Stimulated activated CD4-positive, alpha-beta T cell treated with anti-CD3 and anti-CD28 coated beads, Interleukin-12 subunit alpha, Interleukin-12 subunit beta, amount 100 ng/mL, for 4 hours (primary cell): ENCODE data around the gene FGL2.
"Not testable (repeated sequence)": the region's sequence is repeated elsewhere in the genome, so short reads cannot be mapped to it uniquely, and the experiment has no call there.

Experiments
- DNase-seq: peaks from one replicate; pipeline ENCODE4 v3.0.0-alpha.2; 2020

The FGL2 gene

DNA sequence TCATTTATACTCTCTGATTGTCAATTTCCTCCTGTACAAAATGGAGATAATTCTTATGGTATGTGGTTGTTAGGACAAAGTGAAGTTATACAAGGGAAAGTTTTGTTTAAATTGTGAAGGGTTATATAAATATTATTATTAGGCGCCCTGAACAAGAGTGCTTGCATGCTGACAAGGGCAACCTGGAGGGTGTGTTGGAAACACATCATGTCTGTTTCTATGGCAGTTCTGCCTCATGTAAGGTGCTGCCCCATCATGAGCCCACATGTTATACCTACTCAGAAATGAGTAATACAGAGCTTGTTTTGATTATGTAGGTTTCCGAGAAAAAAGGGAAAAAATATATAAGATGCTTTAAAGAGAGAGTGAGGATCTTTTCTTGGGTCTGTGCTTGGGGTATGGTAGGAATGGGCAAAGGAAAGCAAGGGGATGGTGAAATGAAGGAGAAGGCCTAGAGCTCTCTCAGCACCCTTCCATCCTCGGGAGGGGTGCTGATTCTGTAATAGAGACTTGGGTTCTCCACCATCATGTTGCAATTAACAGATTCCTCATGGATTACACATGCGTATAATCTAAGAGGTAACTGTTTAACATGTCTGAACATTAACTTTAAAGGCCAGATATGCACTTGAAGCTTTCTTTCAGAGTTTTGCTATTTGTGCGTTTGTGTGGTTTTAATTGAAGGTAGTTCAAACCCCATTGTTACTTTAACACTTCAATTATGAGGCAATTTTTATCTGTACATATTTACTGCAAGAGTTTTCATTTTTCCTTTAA lies 43.8 kb downstream of the FGL2 start:
- DNase-seq, result not testable (repeated sequence)

DNA sequence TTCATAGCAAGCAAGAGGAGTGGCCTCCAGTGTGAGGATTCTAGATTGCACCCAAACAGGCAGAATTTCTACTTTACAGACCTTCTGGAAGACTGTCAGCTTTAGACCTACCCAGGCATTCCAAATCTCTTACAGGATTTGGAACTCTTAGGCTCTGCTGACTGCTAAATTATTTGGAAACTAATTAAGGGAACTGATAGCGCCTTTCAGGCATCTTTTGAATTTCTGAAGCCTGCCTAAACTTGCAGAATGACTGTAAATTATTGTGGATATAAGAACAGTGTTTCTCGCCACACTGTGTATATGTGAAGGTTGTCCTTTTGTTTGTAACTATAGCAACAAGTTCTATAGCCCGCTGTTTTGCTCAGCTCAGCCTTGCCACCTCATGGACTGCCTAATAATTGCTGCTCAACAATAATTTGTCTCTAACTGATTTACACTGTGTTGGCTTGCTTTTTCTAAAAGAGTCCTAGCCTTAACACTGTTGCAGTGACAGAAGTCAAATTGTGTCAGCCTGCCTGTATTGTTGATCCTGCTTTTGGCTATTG lies 44.6 kb downstream of the FGL2 start:
- not testable (repeated sequence) for DNase-seq

DNA sequence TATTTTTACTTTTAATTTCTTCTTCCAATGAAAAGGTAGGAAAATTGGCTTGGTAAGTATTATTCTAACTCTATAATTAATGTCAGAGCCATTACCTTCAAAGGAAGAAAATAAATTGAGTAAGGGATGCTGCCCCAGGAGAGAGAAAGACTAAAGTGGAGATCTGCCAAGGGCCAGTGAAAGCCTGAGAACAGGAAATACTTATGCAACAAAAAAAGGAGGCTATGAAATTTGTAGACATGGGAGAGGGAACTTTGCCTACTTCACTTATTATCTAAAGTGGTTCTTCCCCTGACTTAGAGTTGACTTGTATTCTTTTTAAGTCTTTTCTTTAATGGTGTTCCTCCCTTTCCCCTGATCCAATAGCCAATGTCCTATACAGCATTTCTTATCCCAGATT lies 47.4 kb downstream of the FGL2 start:
- DNase-seq, result not testable (repeated sequence)
